Spleen (tissue), 11 donors: ENCODE measurements around the gene C4orf33. TPM values are rescaled to one million over a fixed set of nuclear protein-coding genes. Genes with fewer than 3 reads are reported as not detected.
A peak's percentile ranks its signal among the peaks of the same experiment; 100 is the strongest.

Source experiments
- DNase-seq: peaks from one replicate; pipeline ENCODE4 v3.0.0-alpha.2; 2020
- H3K27ac ChIP-seq, 8 donors: fragments of 200-600 bp; sonication (generic) in 7 of 8; 1 replicate in 4 of 8; 2 replicates in 4 of 8; pipeline versions ENCODE4 v1.5.0 to v1.8.0; 2016 to 2021; ENCODE audit warnings: inconsistent platforms in 4 of 8, mild to moderate bottlenecking in 4 of 8, moderate library complexity in 1 of 8
- H3K27me3 ChIP-seq, 7 donors: fragments of 200-600 bp; sonication (generic) in 6 of 7; replicated peaks in 1 of 7; 1 replicate in 4 of 7; 2 replicates in 3 of 7; pipeline versions ENCODE4 v1.5.0 to v1.8.0; 2016 to 2021; ENCODE audit warnings: inconsistent platforms in 3 of 7, mild to moderate bottlenecking in 1 of 7
- H3K36me3 ChIP-seq, 6 donors: fragments of 200-600 bp; sonication (generic) in 5 of 6; 1 replicate in 4 of 6; 2 replicates in 2 of 6; pipeline versions ENCODE4 v1.5.0 to v1.8.0; 2016 to 2021; ENCODE audit warnings: inconsistent platforms in 2 of 6
- H3K4me1 ChIP-seq, 6 donors: fragments of 200-600 bp; sonication (generic) in 5 of 6; 1 replicate in 3 of 6; 2 replicates in 3 of 6; pipeline versions ENCODE4 v1.5.0 to v1.8.0; 2016 to 2021; ENCODE audit warnings: inconsistent platforms in 3 of 6
- H3K4me3 ChIP-seq, 8 donors: fragments of 200-600 bp; sonication (generic) in 7 of 8; 1 replicate in 4 of 8; 2 replicates in 4 of 8; pipeline versions ENCODE4 v1.5.0 to v1.8.0; 2016 to 2021; ENCODE audit warnings: inconsistent platforms in 4 of 8, mild to moderate bottlenecking in 4 of 8, moderate library complexity in 2 of 8
- H3K9me3 ChIP-seq, 8 donors: fragments of 200-600 bp; sonication (generic) in 7 of 8; 1 replicate in 4 of 8; 2 replicates in 4 of 8; pipeline versions ENCODE4 v1.5.0 to v1.8.0; 2016 to 2021; ENCODE audit warnings: inconsistent platforms in 4 of 8
- POLR2A ChIP-seq, 3 donors: fragments of 450-650 bp; IDR thresholded peaks; one replicate each; pipeline ENCODE4 v1.5.1; 2017; ENCODE audit warnings: antibody characterized with exemption in 3 of 3, mild to moderate bottlenecking in 1 of 3
- POLR2AphosphoS5 ChIP-seq, 3 donors: sonication (generic); formaldehyde crosslinking; IDR thresholded peaks; one replicate each; pipeline ENCODE4 v1.5.1; 2017; ENCODE audit warnings: antibody characterized with exemption in 3 of 3
- WGBS, 5 donors: extraction: QIAGEN DNeasy Blood & Tissue Kit in 3 of 5; methylation state at CpG; one replicate each; pipeline versions ENCODE4 v1.1.5 to v1.1.7; 2013 to 2018; 5-methylcytosine and 5-hydroxymethylcytosine counted together
- intact Hi-C: fragments of 100-400 bp; cut with DNase I; formaldehyde crosslinking; loops from one replicate; pipeline ENCODE4 v1.15.0; 2023; ENCODE audit warnings: low total_unique reads
- polyA plus RNA-seq, 3 donors: library from polyadenylated mRNA; stranded (reverse); fragments of 200-250 nt; gene quantifications; one replicate each; pipeline ENCODE4 v1.2.1, GENCODE V29; 2013
- total RNA-seq, 7 donors: library from RNA; depleted of rRNA in 3 of 7; stranded (reverse); fragments of >200 nt in 3 of 7; fragmentation: NEBNext Ultra II Directional in 4 of 7; extraction: Animal tissue kit (Norgen Biotek cat#: 25700) in 4 of 7; gene quantifications; one replicate each; pipeline versions ENCODE4 v1.1.0 to v1.2.1, GENCODE V29; 2016 to 2021
- TF ChIP-seq, protein P1 (sequence below), 11 experiments: fragments of 200-600 bp in 7 of 11; fragments of 450-650 bp in 4 of 11; sonication (generic) in 4 of 11; IDR thresholded peaks in 8 of 11; conservative IDR thresholded peaks in 3 of 11; 1 replicate in 7 of 11; 2 replicates in 4 of 11; pipeline versions ENCODE4 v1.4.0 to v1.8.0; 2016 to 2021; ENCODE audit warnings: antibody characterized with exemption in 11 of 11, inconsistent platforms in 4 of 11, mild to moderate bottlenecking in 1 of 11
- donor health status: healthy with polysubstance abuse.
- donor health status: DM: no; HTN: no; CAD: no; lungs with moderate emphysema.
- donor health status: DM: no; HTN: no; CAD: no.
- donor health status: Bipolar disorder and iron deficiency.
- donor health status: healthy.
- donor health status: DM: no; HTN: no; CAD: no.
- donor health status: DM: yes; HTN: yes; CAD: no.

Gene C4orf33
- total and polyA plus RNA-seq, 10 donors = 7.7 to 31.8 (median 11.5) TPM

GRCh38 chr4:129140521-129140920, 44.6 kb downstream of the C4orf33 start:
- WGBS, 5 donors = 51 to 69% (median 58%) methylated on average over 2 of the region's 2 CpGs
- Histone ChIP-seq H3K9me3 (no peaks in the 10 kb centered on the region), H3K27me3 (no peaks in the 10 kb centered on the region), H3K36me3 (no peaks in the 10 kb centered on the region), H3K4me3 (no peak overlapping the region), H3K27ac (no peak overlapping the region), H3K4me1 (no peaks in the 10 kb centered on the region)
- intact Hi-C loops = no loop called here
- no peak for DNase-seq
- TF ChIP-seq POLR2AphosphoS5 (IDR thresholded peaks at IDR 0.05) (no peak), POLR2A (IDR thresholded peaks at IDR 0.05) (no peak)
- TF ChIP-seq, protein P1, sequence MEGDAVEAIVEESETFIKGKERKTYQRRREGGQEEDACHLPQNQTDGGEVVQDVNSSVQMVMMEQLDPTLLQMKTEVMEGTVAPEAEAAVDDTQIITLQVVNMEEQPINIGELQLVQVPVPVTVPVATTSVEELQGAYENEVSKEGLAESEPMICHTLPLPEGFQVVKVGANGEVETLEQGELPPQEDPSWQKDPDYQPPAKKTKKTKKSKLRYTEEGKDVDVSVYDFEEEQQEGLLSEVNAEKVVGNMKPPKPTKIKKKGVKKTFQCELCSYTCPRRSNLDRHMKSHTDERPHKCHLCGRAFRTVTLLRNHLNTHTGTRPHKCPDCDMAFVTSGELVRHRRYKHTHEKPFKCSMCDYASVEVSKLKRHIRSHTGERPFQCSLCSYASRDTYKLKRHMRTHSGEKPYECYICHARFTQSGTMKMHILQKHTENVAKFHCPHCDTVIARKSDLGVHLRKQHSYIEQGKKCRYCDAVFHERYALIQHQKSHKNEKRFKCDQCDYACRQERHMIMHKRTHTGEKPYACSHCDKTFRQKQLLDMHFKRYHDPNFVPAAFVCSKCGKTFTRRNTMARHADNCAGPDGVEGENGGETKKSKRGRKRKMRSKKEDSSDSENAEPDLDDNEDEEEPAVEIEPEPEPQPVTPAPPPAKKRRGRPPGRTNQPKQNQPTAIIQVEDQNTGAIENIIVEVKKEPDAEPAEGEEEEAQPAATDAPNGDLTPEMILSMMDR (IDR thresholded peaks at IDR 0.05 in 8 of 11, conservative IDR thresholded peaks at IDR 0.05 in 3 of 11) = no peak

DNA sequence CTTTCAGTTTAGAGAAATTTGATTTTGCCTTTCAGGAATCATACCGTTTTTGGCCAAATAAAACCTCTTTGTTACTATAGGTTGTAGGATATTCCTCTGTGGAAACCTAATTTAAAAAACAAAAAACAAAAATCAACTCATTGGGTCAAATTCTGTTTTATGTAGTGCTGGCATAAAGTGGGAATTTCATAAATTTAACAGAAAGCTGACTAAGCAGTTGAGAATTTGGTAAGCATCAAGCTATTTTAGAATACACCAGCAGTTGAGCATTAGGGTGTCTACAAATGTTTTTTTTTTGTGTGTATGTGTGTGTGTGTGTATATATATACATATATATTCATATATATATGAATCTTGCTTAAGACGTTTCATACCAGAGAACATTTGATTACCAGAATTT, 47.4 kb downstream of the C4orf33 start:
- Histone ChIP-seq H3K27ac (no peak overlapping the region), H3K36me3 (no peaks in the 10 kb centered on the region), H3K4me3 (no peak overlapping the region), H3K9me3 (no peaks in the 10 kb centered on the region), H3K27me3 (no peaks in the 10 kb centered on the region), H3K4me1 (no peaks in the 10 kb centered on the region)
- no peak for DNase-seq
- WGBS, 5 donors = 40 to 75% (median 45%) methylated on average over 2 of the region's 2 CpGs
- intact Hi-C loops = no loop called here
- TF ChIP-seq POLR2A (IDR thresholded peaks at IDR 0.05) (no peak), POLR2AphosphoS5 (IDR thresholded peaks at IDR 0.05) (no peak)
- TF ChIP-seq, protein P1 (IDR thresholded peaks at IDR 0.05 in 8 of 11, conservative IDR thresholded peaks at IDR 0.05 in 3 of 11) = no peak

DNA sequence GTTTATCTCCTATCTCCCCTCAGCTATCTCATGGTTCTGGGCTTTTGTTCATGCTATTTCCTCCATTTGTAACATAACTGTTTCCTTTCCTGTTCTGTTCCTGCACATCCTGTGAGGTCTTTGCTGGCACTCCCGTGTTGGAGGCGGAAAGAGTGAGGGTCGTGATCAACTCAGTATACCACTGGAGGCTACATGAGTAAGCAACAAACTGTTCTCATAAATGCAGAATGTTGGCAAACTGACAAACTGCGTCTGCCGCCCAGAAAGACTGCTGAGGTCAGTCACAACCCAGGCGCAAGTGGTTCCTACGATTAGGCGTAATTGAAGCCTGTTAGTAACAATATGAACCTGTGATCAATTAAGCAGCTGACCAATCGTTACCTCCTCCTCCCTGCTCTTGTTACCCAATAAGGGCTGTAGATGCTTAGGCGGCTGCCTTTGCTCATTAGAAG, 48.8 kb downstream of the C4orf33 start:
- 60 to 75% (median 68%) methylated on average over 8 to 10 of the region's 10 CpGs for WGBS, 5 donors
- no peaks in the 10 kb centered on the region for H3K9me3 ChIP-seq
- H3K27ac ChIP-seq = no peak overlapping the region
- no peak overlapping the region for H3K4me3 ChIP-seq
- DNase-seq = no peak
- H3K36me3 ChIP-seq = no peaks in the 10 kb centered on the region
- intact Hi-C loops = no loop called here
- no peaks in the 10 kb centered on the region for H3K4me1 ChIP-seq
- no peaks in the 10 kb centered on the region for H3K27me3 ChIP-seq
- TF ChIP-seq POLR2AphosphoS5 (IDR thresholded peaks at IDR 0.05) (peak in 1 of 3 donors; percentile 44), POLR2A (IDR thresholded peaks at IDR 0.05) (no peak)
- TF ChIP-seq, protein P1 (IDR thresholded peaks at IDR 0.05 in 8 of 11, conservative IDR thresholded peaks at IDR 0.05 in 3 of 11) = no peak

DNA sequence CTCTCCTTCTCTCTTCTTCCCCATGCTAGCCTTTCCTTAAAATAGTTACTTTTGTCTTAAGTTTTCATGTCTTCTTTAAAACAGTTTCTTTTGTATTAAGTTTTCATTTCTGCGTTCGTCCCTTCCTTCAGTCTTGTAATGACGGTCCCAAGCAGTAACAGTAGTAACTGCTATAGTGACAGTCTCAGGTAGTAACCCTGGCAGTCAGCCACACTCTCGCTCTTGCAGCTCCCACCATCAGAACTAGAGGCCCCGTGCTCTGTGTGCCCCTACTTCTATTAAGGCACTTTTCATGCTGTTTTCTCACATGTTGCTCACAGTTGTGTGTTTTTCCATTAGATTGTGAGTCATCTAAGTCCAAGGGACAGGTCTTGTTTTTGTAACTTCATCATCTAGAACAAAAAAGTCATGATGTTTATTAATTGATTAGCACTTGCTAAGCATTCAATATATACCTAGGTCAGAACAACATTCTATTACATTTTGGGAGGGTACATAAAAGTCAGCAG, 49.3 kb downstream of the C4orf33 start:
- Histone ChIP-seq H3K36me3 (no peaks in the 10 kb centered on the region), H3K4me3 (no peak overlapping the region), H3K27ac (no peak overlapping the region), H3K4me1 (no peaks in the 10 kb centered on the region), H3K27me3 (no peaks in the 10 kb centered on the region), H3K9me3 (no peaks in the 10 kb centered on the region)
- DNase-seq = no peak
- intact Hi-C loops = no loop called here
- WGBS, 5 donors = 88 to 96% (median 95%) methylated on average over 5 of the region's 5 CpGs
- TF ChIP-seq POLR2A (IDR thresholded peaks at IDR 0.05) = no peak
- TF ChIP-seq, protein P1 (IDR thresholded peaks at IDR 0.05 in 8 of 11, conservative IDR thresholded peaks at IDR 0.05 in 3 of 11) = no peak
- TF ChIP-seq POLR2AphosphoS5 (IDR thresholded peaks at IDR 0.05) = no peak
